ENCODE data around the gene UCHL5. TPM values are rescaled to one million over a fixed set of nuclear protein-coding genes. Genes with fewer than 3 reads are reported as not detected.

UCHL5 gene
- total and polyA plus RNA-seq, 2 of the 13 experiments (the other 11 are each of a cell fraction or from before 2014, with no cell fraction given): 18.2 to 44.1 TPM

GRCh38 chr1:193104907-193105820 lies 46.0 kb upstream of the UCHL5 start, which contains the start of gene GLRX2 (continued):
- TF ChIP-seq ZNF563 (CRISPR knock-in tag; IDR thresholded peaks at IDR 0.05) (peak; percentile 54; the same call in 1 of the 2 replicates), MTA3 (CRISPR knock-in tag; IDR thresholded peaks at IDR 0.05) (no peak), KDM5A (IDR thresholded peaks at IDR 0.05; ENCODE audit: borderline replicate concordance, low read length) (peak; percentile 42; the same call in 1 of the 2 replicates), ATF7-NPFF (CRISPR knock-in tag; IDR thresholded peaks at IDR 0.05; ENCODE audit: low read depth) (peak; percentile 66; the same call in 1 of the 2 replicates), ZNF34 (CRISPR knock-in tag; IDR thresholded peaks at IDR 0.05; ENCODE audit: borderline replicate concordance) (no peak), ZNF883 (CRISPR knock-in tag; IDR thresholded peaks at IDR 0.05; ENCODE audit: not compliant biosample characterization) (peak; percentile 84), TEF (CRISPR knock-in tag; IDR thresholded peaks at IDR 0.05) (no peak), ZNF335 (CRISPR knock-in tag; IDR thresholded peaks at IDR 0.05) (peak; percentile 99), ZBTB10 (CRISPR knock-in tag; IDR thresholded peaks at IDR 0.05; ENCODE audit: borderline replicate concordance) (no peak; the same call in 1 of the 2 replicates), BCL6 (CRISPR knock-in tag; IDR thresholded peaks at IDR 0.05) (peak; percentile 20; the same call in 1 of the 2 replicates), CHD4 (IDR thresholded peaks at IDR 0.05; ENCODE audit: borderline replicate concordance, low read length) (no peak), EP300 (IDR thresholded peaks at IDR 0.05; ENCODE audit: low read depth in 2 of 2, low read length in 2 of 2) (peak in 1 of 2 experiments; percentile 39; a peak in 1 of 4 replicates), EP300 (CRISPR knock-in tag; IDR thresholded peaks at IDR 0.05; ENCODE audit: borderline replicate concordance) (no peak), ZFP62 (CRISPR knock-in tag; IDR thresholded peaks at IDR 0.05) (no peak), PBX2 (CRISPR knock-in tag; IDR thresholded peaks at IDR 0.05) (no peak), RBFOX2 (IDR thresholded peaks at IDR 0.05; ENCODE audit: low read depth, low read length) (peak; percentile 86), HNF1A (IDR thresholded peaks at IDR 0.05; ENCODE audit: low read depth) (no peak), HNF1A (CRISPR knock-in tag; IDR thresholded peaks at IDR 0.05; ENCODE audit: borderline replicate concordance) (peak; percentile 20; the same call in 1 of the 2 replicates), MBNL3 (CRISPR knock-in tag; conservative IDR thresholded peaks at IDR 0.05) (no peak), ZNF766 (CRISPR knock-in tag; IDR thresholded peaks at IDR 0.05; ENCODE audit: borderline replicate concordance) (peak; percentile 49; the same call in 1 of the 2 replicates)

Measured in HepG2 (cell line).